Measurements from ENCODE around the gene CMKLR1.

DNA sequence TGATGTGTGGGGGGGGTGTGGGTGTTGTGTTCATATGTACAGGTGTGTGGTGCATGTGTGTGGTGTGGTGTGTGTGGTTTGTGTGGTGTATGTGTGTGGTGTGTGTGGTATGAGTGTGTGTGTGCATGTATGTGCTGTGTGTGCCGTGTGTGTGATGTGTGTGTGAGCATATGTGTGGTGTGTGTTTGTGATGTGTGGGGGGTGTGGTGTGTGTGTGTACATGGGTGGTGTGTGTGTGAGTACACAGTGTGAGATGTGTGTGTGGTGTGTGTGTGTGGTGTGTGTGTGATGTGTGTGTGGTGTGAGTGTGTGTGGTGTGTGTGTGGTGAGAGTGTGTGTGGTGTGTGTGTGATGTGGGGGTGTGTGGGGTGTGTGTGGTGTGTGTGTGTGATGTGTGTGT is 24.5 kb upstream of the CMKLR1 start:
- TF ChIP-seq, protein P1, sequence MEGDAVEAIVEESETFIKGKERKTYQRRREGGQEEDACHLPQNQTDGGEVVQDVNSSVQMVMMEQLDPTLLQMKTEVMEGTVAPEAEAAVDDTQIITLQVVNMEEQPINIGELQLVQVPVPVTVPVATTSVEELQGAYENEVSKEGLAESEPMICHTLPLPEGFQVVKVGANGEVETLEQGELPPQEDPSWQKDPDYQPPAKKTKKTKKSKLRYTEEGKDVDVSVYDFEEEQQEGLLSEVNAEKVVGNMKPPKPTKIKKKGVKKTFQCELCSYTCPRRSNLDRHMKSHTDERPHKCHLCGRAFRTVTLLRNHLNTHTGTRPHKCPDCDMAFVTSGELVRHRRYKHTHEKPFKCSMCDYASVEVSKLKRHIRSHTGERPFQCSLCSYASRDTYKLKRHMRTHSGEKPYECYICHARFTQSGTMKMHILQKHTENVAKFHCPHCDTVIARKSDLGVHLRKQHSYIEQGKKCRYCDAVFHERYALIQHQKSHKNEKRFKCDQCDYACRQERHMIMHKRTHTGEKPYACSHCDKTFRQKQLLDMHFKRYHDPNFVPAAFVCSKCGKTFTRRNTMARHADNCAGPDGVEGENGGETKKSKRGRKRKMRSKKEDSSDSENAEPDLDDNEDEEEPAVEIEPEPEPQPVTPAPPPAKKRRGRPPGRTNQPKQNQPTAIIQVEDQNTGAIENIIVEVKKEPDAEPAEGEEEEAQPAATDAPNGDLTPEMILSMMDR (IDR thresholded peaks at IDR 0.05): no peak
- no peak for TF ChIP-seq ZFX (IDR thresholded peaks at IDR 0.05; ENCODE audit: borderline replicate concordance)
